ENCODE measurements around the gene TRAPPC6A.

DNA sequence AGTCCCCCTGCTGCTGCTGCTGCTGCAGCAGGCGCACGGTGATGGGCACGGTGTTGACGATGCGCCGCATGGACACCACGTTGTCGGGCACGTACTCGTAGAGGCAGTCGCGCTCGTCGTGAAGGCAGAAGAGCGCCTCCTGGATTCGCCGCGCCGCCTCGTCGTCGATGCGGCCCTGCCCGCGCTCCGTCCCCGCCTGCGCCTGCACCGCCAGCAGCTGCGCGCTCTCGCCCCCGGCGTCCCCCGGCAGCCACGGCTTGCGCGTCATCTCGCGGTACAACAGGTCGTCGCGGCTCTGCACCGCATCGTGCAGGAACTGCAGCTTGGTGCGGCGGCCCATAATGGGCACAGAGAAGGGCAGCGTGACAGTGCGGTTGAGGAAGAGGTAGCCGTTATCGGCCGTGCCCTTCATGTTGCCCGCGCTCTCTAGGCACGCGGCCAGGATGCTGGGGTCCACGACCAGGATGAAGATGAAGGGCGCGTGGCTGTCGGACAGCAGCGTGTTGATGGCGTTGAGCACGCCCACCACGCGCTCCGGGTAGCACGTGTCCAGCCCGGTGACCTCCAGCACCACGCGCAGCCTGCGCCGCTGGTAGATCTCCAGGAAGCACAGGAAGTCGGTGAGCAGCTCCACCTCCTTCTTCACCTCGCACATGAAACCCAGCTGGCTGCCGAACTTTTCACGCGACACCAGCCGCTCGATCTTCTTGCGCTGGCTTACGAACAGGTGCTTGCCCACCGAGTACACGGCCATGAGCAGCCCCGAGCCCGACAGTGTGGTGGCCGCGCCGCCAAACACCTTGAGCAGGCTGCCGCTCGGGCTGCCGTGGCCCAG, 25.3 kb downstream of the TRAPPC6A start:
- TF ChIP-seq EZH2 (IDR thresholded peaks at IDR 0.05; ENCODE audit: borderline replicate concordance, low read length) = no peak
- TF ChIP-seq, protein P1, sequence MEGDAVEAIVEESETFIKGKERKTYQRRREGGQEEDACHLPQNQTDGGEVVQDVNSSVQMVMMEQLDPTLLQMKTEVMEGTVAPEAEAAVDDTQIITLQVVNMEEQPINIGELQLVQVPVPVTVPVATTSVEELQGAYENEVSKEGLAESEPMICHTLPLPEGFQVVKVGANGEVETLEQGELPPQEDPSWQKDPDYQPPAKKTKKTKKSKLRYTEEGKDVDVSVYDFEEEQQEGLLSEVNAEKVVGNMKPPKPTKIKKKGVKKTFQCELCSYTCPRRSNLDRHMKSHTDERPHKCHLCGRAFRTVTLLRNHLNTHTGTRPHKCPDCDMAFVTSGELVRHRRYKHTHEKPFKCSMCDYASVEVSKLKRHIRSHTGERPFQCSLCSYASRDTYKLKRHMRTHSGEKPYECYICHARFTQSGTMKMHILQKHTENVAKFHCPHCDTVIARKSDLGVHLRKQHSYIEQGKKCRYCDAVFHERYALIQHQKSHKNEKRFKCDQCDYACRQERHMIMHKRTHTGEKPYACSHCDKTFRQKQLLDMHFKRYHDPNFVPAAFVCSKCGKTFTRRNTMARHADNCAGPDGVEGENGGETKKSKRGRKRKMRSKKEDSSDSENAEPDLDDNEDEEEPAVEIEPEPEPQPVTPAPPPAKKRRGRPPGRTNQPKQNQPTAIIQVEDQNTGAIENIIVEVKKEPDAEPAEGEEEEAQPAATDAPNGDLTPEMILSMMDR (IDR thresholded peaks at IDR 0.05; ENCODE audit: low read length) = no peak

Measured in OCI-LY1 (cell line).